ENCODE results near the gene OBSCN. TPM values are rescaled to one million over a fixed set of nuclear protein-coding genes. Genes with fewer than 3 reads are reported as not detected.
"Not testable (repeated sequence)": the region's sequence is repeated elsewhere in the genome, so short reads cannot be mapped to it uniquely, and the experiment has no call there.

Gene OBSCN
- total and polyA plus RNA-seq, 12 donors = 176 to 639 (median 407) TPM

GRCh38 chr1:228182296-228183030 is 25.4 kb upstream of the OBSCN start:
- no peak for TF ChIP-seq CTCF (IDR thresholded peaks at IDR 0.05)
- no peak for DNase-seq
- ATAC-seq = no peak
- peaks cover 0 to 15% (median 0%) of the 10 kb centered on the region in 9 donors for H3K4me1 ChIP-seq
- intact Hi-C loops (cut with DNase I) = no loop called here
- no peak overlapping the region for H3K4me3 ChIP-seq
- 96 to 97% methylated on average over 19 to 32 of the region's 32 CpGs for WGBS, 2 donors
- no peak overlapping the region for H3K27ac ChIP-seq
- no peaks in the 10 kb centered on the region for H3K27me3 ChIP-seq
- no peaks in the 10 kb centered on the region for H3K9me3 ChIP-seq
- H3K36me3 ChIP-seq = peaks cover 0 to 14% (median 0%) of the 10 kb centered on the region in 9 donors

GRCh38 chr1:228184152-228184551 is 23.7 kb upstream of the OBSCN start:
- H3K36me3 ChIP-seq = peaks cover 0 to 7% (median 0%) of the 10 kb centered on the region in 9 donors
- intact Hi-C loops (cut with DNase I) = no loop called here
- H3K27ac ChIP-seq = no peak overlapping the region
- no peak for ATAC-seq
- H3K9me3 ChIP-seq = peaks cover 0 to 14% (median 0%) of the 10 kb centered on the region in 11 donors
- no peak for DNase-seq
- no peaks in the 10 kb centered on the region for H3K27me3 ChIP-seq
- TF ChIP-seq CTCF (IDR thresholded peaks at IDR 0.05) = no peak
- no peak overlapping the region for H3K4me3 ChIP-seq
- H3K4me1 ChIP-seq = peaks cover 0 to 8% (median 0%) of the 10 kb centered on the region in 9 donors
- 85 to 88% methylated on average over 7 of the region's 7 CpGs for WGBS, 2 donors

- H3K27me3 ChIP-seq = no peaks in the 10 kb centered on the region
- WGBS, 2 donors = 75 to 77% methylated on average over 11 of the region's 11 CpGs
These were observed 22.2 kb upstream of the OBSCN start for GRCh38 chr1:228185641-228185965.

GRCh38 chr1:228188249-228188648 is 19.6 kb upstream of the OBSCN start:
- DNase-seq; H3K27me3 ChIP-seq; H3K27ac ChIP-seq; H3K4me1 ChIP-seq; intact Hi-C loops (cut with DNase I); ATAC-seq; H3K4me3 ChIP-seq; H3K36me3 ChIP-seq: not testable (repeated sequence)
- 88% methylated on average over 2 of the region's 2 CpGs for WGBS, 2 donors
- H3K9me3 ChIP-seq = peaks cover 0 to 14% (median 0%) of the 10 kb centered on the region in 11 donors

More at GRCh38 chr1:228185641-228185965, 22.2 kb upstream of the OBSCN start:
- Histone ChIP-seq H3K9me3 (peaks cover 0 to 14% (median 0%) of the 10 kb centered on the region in 11 donors), H3K4me1 (peaks cover 0 to 8% (median 0%) of the 10 kb centered on the region in 9 donors), H3K4me3 (no peak overlapping the region), H3K27ac (no peak overlapping the region), H3K36me3 (peaks cover 0 to 7% (median 0%) of the 10 kb centered on the region in 9 donors)
- DNase-seq (no peak), ATAC-seq (no peak)
- TF ChIP-seq CTCF (IDR thresholded peaks at IDR 0.05) = no peak
- intact Hi-C loops (cut with DNase I) = no loop called here

GRCh38 chr1:228190182-228190581 is 17.7 kb upstream of the OBSCN start:
- 90 to 92% methylated on average over 14 of the region's 14 CpGs for WGBS, 2 donors
- no peak for DNase-seq
- intact Hi-C loops (cut with DNase I) = no loop called here
- peaks cover 0 to 14% (median 0%) of the 10 kb centered on the region in 11 donors for H3K9me3 ChIP-seq
- no peak for TF ChIP-seq CTCF (IDR thresholded peaks at IDR 0.05)
- no peak overlapping the region for H3K27ac ChIP-seq
- no peak overlapping the region for H3K4me3 ChIP-seq
- peaks cover 0 to 8% (median 0%) of the 10 kb centered on the region in 9 donors for H3K4me1 ChIP-seq
- peaks cover 0 to 7% (median 0%) of the 10 kb centered on the region in 9 donors for H3K36me3 ChIP-seq
- no peak for ATAC-seq
- no peaks in the 10 kb centered on the region for H3K27me3 ChIP-seq
